GM18502 (cell line): ENCODE results near the gene IRGM.
"Not testable (repeated sequence)": the region's sequence is repeated elsewhere in the genome, so short reads cannot be mapped to it uniquely, and the experiment has no call there.

Experiments
- ATAC-seq: cut with Tn5 transposase; IDR thresholded peaks from one replicate; pipeline ENCODE4 v1.9.1; 2021; ENCODE audit warnings: mild to moderate bottlenecking; ENCODE audit not compliant: unreplicated experiment, poor library complexity

IRGM gene, protein sequence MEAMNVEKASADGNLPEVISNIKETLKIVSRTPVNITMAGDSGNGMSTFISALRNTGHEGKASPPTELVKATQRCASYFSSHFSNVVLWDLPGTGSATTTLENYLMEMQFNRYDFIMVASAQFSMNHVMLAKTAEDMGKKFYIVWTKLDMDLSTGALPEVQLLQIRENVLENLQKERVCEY

GRCh38 chr5:150846308-150846653 is at the start of gene IRGM:
TSS of gene IRGM (plus strand) at chr5:150846521. CDS start at chr5:150848124, 1,603 bp downstream.
- ATAC-seq: not testable (repeated sequence)

DNA sequence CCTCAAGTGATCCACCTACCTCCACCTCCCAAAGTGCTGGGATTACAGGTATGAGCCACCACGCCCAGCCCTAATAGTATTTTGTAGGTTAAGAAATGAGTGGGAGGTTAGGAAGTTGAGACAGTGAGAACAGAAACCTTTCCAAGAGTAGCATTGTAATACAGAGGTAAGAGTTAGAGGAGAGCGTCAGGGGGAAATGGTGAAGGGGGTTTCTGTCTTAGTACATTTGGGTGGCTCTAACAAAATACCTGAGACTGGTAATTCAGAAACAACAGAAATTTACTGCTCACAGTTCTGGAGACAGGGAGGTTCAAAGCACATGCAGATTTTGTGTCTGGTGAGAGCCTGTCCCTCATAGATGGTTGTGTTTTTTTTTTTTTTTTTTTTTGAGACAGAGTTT is 48.9 kb upstream of the IRGM start:
- no peak for ATAC-seq

DNA sequence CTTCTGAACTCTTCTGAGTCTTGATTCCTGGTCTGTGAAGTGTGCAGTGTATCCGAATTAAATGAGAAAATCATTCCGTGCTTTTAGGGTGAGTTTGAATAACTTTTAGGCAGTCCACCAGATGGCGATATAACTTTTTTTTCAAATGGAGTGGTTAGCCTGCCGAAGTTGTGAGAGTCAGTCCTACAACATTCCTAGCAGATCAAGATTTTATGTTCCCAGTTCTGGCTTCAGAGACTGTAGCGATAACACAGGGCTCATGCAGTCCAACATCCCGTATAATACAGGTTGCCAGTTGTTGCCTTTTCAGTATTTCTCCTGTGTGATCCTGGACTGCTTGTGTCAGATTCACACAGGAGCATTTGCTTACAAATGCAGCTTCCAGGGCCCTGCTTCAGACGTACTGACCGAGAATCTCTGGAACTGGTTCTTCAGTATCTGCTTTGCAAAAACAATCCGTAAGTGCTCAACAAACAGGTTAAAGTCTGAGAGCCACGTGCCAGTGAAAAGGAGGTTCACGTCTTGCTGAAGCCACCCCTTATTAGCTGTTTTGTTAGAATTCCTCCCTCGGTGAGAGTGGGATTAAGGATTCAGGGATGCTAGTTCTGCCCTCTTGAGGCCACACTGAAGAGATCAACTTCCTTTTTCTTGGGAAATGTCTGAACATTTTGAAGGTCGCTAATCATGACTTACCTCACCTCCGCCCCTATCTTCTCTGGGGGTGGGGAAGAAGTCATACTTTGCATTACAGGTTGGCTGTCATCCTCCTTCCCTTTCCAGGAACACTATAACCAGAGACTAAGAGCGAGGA is 45.0 kb upstream of the IRGM start:
- ATAC-seq: no peak

GRCh38 chr5:150804388-150804787 is 41.9 kb upstream of the IRGM start:
- ATAC-seq: no peak

GRCh38 chr5:150809363-150809762 is 37.0 kb upstream of the IRGM start:
- ATAC-seq: no peak

DNA sequence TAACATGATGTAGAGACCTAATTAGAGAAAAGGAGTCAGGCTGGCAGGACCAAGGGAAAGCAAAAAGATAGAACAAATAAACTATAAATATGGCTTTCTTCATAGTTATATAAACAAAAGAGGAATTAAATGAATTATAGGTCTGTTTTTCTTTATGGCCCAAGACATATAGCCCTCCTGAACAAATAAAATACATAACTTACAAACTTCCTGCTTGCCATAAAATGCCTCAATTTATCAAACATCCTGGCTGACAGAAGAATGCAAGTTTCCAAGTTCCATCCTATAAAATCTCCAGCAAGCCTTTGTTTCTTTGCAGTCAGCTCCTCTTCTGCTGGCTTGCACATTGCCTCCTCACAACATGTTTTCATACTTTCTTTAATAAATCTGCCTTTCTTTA is 31.3 kb upstream of the IRGM start:
- ATAC-seq: no peak

DNA sequence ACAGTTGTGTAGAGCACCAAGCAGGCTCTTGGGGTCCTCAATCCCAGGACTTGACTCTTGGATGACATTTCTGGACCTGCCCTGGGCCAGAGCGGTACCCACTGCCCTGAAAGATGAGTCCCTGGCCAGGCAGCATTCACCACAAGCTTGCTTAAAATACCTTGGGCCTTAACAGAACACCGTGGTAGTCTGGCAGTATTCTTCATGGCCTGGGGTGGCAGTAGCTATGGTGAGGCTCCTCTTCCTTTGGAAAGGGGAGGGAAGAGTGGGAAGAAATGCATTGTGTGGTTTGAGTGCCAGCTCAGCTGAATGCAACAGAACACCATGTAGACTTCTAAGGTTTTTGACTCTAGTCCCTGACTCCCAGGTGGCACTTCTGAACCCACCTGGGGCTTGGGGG is 29.4 kb upstream of the IRGM start:
- no peak for ATAC-seq

DNA sequence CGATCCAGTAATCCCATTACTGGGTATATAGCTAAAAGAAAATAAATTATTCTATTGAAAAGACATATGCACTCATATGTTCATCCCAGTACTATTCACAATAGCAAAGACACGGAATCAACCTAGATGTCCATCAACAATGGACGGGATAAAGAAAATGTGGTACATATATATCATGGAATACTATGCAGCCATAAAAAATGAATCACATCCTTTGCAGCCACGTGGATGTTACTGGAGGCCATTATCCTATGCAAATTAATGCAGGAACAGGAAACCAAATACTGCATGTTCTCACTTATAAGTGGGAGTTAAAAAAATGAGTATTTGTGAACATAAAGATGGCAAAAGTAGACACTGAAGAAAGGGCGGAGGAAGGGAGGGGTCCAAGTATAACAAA is 16.6 kb upstream of the IRGM start:
- no peak for ATAC-seq

DNA sequence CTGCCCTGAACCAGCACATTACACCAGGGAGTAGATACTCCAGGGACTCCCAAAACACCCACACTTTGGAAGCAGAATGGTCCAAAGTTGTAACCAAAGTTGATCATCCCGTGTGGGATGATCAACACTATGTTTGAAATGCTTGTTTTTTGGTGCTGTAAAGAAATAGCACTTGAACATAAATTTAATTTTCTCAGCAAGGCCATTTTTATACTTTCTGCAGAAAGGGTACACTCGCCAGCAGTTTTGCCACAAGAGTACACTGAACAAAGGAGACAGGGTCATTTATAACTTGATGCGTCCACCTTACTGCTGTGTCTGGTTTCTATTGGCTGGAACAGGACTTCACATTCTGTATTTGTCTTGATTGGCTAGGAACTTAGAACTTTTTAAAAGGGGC is 14.5 kb upstream of the IRGM start:
- not testable (repeated sequence) for ATAC-seq

GRCh38 chr5:150836064-150836463 is 10.3 kb upstream of the IRGM start:
- ATAC-seq: no peak

- no peak for ATAC-seq
Observed at GRCh38 chr5:150836703-150837102, 9.6 kb upstream of the IRGM start.

DNA sequence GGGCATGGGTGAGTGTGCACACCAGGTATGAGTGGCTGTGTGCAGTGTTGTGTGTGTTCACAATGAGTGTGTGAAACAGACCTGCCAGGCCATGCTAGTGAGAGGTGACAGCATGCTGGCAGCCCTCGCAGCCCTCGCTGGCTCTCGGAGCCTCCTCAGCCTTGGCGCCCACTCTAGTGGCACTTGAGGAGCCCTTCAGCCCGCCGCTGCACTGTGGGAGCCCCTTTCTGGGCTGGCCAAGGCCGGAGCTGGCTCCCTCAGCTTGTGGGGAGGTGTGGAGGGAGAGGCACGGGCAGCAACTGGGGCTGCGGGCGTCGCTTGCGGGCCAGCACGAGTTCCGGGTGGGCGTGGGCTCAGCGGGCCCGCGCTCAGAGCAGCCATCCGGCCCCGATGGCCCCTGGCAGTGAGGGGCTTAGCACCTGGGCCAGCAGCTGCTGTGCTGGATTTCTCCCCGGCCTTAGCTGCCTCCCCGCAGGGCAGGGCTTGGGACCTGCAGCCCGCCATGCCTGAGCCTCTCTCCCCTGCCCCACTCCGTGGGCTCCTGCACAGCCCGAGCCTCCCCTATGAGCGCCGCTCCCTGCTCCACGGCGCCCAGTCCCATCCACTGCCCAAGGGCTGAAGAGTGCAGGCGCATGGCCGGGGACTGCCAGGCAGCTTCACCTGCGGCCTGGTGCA is 999 bp upstream of the IRGM start:
- ATAC-seq: not testable (repeated sequence)

- peak; percentile 96 for ATAC-seq
Observed at GRCh38 chr5:150846654-150847333, 473 bp downstream of the IRGM start.

GRCh38 chr5:150847334-150847695 is 994 bp downstream of the IRGM start:
- ATAC-seq: peak; percentile 13

DNA sequence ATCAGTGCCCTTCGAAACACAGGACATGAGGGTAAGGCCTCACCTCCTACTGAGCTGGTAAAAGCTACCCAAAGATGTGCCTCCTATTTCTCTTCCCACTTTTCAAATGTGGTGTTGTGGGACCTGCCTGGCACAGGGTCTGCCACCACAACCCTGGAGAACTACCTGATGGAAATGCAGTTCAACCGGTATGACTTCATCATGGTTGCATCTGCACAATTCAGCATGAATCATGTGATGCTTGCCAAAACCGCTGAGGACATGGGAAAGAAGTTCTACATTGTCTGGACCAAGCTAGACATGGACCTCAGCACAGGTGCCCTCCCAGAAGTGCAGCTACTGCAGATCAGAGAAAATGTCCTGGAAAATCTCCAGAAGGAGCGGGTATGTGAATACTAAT is 1.9 kb downstream of the IRGM start:
- no peak for ATAC-seq

GRCh38 chr5:150851039-150851438 is 4.7 kb downstream of the IRGM start:
- ATAC-seq: no peak

GRCh38 chr5:150853561-150853960 is 7.2 kb downstream of the IRGM start:
- ATAC-seq: no peak

DNA sequence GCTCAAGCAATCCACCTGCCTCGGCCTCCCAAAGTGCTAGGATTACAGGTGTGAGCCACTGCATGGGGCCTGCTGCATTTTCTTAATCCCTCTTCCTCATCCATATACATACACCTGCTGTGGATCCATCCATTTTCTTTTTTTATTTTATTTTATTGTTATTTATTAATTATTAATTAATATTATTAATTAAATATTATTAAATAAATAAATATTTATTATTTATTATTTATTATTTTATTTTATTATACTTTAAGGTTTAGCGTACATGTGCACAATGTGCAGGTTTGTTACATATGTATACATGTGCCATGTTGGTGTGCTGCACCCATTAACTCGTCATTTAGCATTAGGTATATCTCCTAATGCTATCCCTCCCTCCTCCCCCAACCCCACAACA is 10.4 kb downstream of the IRGM start:
- not testable (repeated sequence) for ATAC-seq

GRCh38 chr5:150860246-150860821 is 14.0 kb downstream of the IRGM start:
- ATAC-seq: no peak

DNA sequence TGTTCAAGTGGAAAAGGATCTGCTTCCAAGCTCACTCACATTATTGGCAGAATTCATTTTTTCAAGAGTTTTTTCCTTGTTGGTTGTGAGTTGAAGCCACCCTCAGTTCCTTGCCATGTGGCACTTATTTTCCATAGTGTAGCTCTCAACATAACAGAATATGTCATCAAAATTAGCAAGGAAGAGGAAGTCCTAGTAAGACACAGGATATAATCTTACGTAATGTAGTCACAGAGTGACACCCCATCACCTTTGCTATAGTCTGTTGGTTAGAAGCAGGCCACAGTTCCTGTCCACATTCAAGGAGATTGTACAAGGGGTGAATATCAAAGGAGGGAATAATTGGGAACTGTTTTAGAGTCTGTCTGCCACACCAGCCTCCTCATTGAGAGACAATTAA is 15.7 kb downstream of the IRGM start:
- no peak for ATAC-seq

DNA sequence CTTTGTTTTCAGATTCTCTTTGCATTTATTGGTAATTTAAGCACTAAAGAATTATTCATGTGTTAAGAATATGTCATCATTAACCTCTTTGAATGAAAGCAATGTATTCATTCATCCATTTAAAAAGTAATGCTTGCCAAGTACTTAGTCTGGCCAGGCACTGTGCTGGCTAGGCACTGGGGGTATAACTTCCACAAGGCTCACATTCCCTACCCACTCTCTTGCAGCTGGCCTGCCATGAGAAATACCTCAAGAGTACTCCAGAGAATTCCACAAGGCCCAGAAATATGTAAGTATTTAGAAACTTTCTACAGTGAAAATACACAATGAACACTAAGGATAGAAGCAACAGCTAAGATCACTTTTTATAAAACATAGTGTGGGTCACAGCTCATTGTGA is 33.0 kb downstream of the IRGM start:
- no peak for ATAC-seq
